GM23338 (cell line): ENCODE results near the gene CCDC30. TPM values are rescaled to one million over a fixed set of nuclear protein-coding genes. Genes with fewer than 3 reads are reported as not detected.

Experiments
- ATAC-seq: fragments of 200-7000 bp; cut with Tn5 transposase; 3 replicates; pipeline ENCODE4 v1.9.1; 2020
- DNase-seq: peaks from one replicate; pipeline ENCODE4 v3.0.0-alpha.2; 2015; ENCODE audit warnings: low spot score
- H2AFZ ChIP-seq: fragments of 200-600 bp; sonication (generic); 2 replicates; pipeline ENCODE4 v1.8.0; 2016; ENCODE audit warnings: antibody characterized with exemption, mild to moderate bottlenecking, moderate library complexity
- H3F3A ChIP-seq: fragments of 200-600 bp; sonication (generic); replicated peaks from 2 replicates; pipeline ENCODE4 v1.8.0; 2017; ENCODE audit warnings: antibody characterized with exemption, mixed run types, low read depth
- H3K27ac ChIP-seq: fragments of 200-600 bp; sonication (generic); 2 replicates; pipeline ENCODE4 v1.6.1; 2016; ENCODE audit warnings: low read depth
- H3K27me3 ChIP-seq: fragments of 200-600 bp; sonication (generic); 2 replicates; pipeline ENCODE4 v1.8.0; 2016; ENCODE audit warnings: mild to moderate bottlenecking, mixed run types, moderate library complexity; ENCODE audit not compliant: insufficient read depth
- H3K36me3 ChIP-seq: fragments of 200-600 bp; sonication (generic); 2 replicates; pipeline ENCODE4 v1.8.0; 2016; ENCODE audit warnings: mild to moderate bottlenecking; ENCODE audit not compliant: insufficient read depth
- H3K4me1 ChIP-seq: fragments of 200-600 bp; sonication (generic); 2 replicates; pipeline ENCODE4 v1.8.0; 2016; ENCODE audit warnings: mild to moderate bottlenecking, moderate library complexity; ENCODE audit not compliant: insufficient read depth
- H3K4me2 ChIP-seq: fragments of 200-600 bp; sonication (generic); 2 replicates; pipeline ENCODE4 v1.7.1; 2017; ENCODE audit warnings: mixed run types
- H3K4me3 ChIP-seq: fragments of 200-600 bp; sonication (generic); 2 replicates; pipeline ENCODE4 v1.6.1; 2016; ENCODE audit warnings: mixed run types
- H3K79me2 ChIP-seq: fragments of 200-600 bp; sonication (generic); replicated peaks from 2 replicates; pipeline ENCODE4 v1.8.0; 2017; ENCODE audit warnings: mild to moderate bottlenecking; ENCODE audit not compliant: insufficient read depth
- H3K9me2 ChIP-seq: fragments of 200-600 bp; sonication (generic); 2 replicates; pipeline ENCODE4 v1.8.0; 2017; ENCODE audit not compliant: insufficient read depth
- H4K20me1 ChIP-seq: fragments of 200-600 bp; sonication (generic); replicated peaks from 2 replicates; pipeline ENCODE4 v1.8.0; 2017; ENCODE audit warnings: mild to moderate bottlenecking; ENCODE audit not compliant: insufficient read depth
- H3K27ac Mint-ChIP-seq: 2 replicates; pipeline ENCODE4 v1.8.0; 2020; ENCODE audit warnings: inconsistent platforms, mild to moderate bottlenecking, moderate library complexity, mixed read lengths
- H3K27me3 Mint-ChIP-seq: 3 replicates; pipeline ENCODE4 v1.8.0; 2022; ENCODE audit warnings: low read depth, mild to moderate bottlenecking, moderate library complexity, mixed read lengths, inconsistent platforms; ENCODE audit not compliant: insufficient read depth, poor library complexity
- H3K36me3 Mint-ChIP-seq: 3 replicates; pipeline ENCODE4 v1.8.0; 2021; ENCODE audit warnings: low read depth, mild to moderate bottlenecking, inconsistent platforms, moderate library complexity, mixed read lengths
- H3K4me1 Mint-ChIP-seq: 3 replicates; pipeline ENCODE4 v1.8.0; 2020; ENCODE audit warnings: mild to moderate bottlenecking, inconsistent platforms, mixed read lengths
- H3K4me3 Mint-ChIP-seq: 3 replicates; pipeline ENCODE4 v1.8.0; 2021; ENCODE audit warnings: moderate library complexity, mild to moderate bottlenecking, inconsistent platforms, mixed read lengths
- H3K9me3 Mint-ChIP-seq: 3 replicates; pipeline ENCODE4 v1.8.0; 2020; ENCODE audit warnings: moderate library complexity, mild to moderate bottlenecking, inconsistent platforms, mixed read lengths
- CREB1 ChIP-seq: fragments of 250-450 bp; sonication (Bioruptor Pico); IDR thresholded peaks from 2 replicates; pipeline ENCODE4 v1.5.0; 2020; ENCODE audit warnings: low read depth, mild to moderate bottlenecking, moderate library complexity
- EZH2 ChIP-seq: fragments of 200-600 bp; sonication (generic); IDR thresholded peaks from one replicate; pipeline ENCODE4 v1.8.0; 2017; ENCODE audit warnings: antibody characterized with exemption, mild to moderate bottlenecking, low read depth; ENCODE audit not compliant: unreplicated experiment
- EZH2phosphoT487 ChIP-seq: fragments of 200-600 bp; sonication (generic); IDR thresholded peaks from one replicate; pipeline ENCODE4 v1.8.1; 2018; ENCODE audit warnings: antibody characterized with exemption; ENCODE audit not compliant: unreplicated experiment
- JUNB ChIP-seq: IDR thresholded peaks from one replicate; pipeline ENCODE4 v1.6.1; 2016; ENCODE audit warnings: antibody characterized with exemption; ENCODE audit not compliant: unreplicated experiment
- NANOG ChIP-seq: IDR thresholded peaks from 2 replicates; pipeline ENCODE4 v1.6.1; 2016; ENCODE audit warnings: antibody characterized with exemption, borderline replicate concordance
- POLR2AphosphoS5 ChIP-seq: IDR thresholded peaks from 2 replicates; pipeline ENCODE4 v1.6.1; 2016; ENCODE audit warnings: antibody characterized with exemption, low read depth
- REST ChIP-seq: IDR thresholded peaks from one replicate; pipeline ENCODE4 v1.6.1; 2018; ENCODE audit warnings: antibody characterized with exemption; ENCODE audit not compliant: unreplicated experiment
- STAT1 ChIP-seq: IDR thresholded peaks from one replicate; pipeline ENCODE4 v1.6.1; 2016; ENCODE audit warnings: antibody characterized with exemption; ENCODE audit not compliant: unreplicated experiment
- ZNF114 ChIP-seq: fragments of 250-450 bp; sonication (Bioruptor Pico); IDR thresholded peaks from 2 replicates; pipeline ENCODE4 v1.5.0; 2020; ENCODE audit warnings: mild to moderate bottlenecking, moderate library complexity
- ZNF331 ChIP-seq: fragments of 250-450 bp; sonication (Bioruptor Pico); IDR thresholded peaks from 2 replicates; pipeline ENCODE4 v1.5.0; 2020; ENCODE audit warnings: low read depth, mild to moderate bottlenecking, moderate library complexity
- ZNF462 ChIP-seq: fragments of 250-450 bp; sonication (Bioruptor Pico); IDR thresholded peaks from 2 replicates; pipeline ENCODE4 v1.5.0; 2020; ENCODE audit warnings: mild to moderate bottlenecking, moderate library complexity
- polyA plus RNA-seq: library from polyadenylated mRNA; unstranded; fragments of >200 nt; fragmentation: Nextera tagmentation; extraction: Ambion mirVana; gene quantifications from 2 replicates; pipeline ENCODE4 v1.2.1, GENCODE V29; 2016
- total RNA-seq: library from RNA; depleted of rRNA; stranded (reverse); fragments of >200 nt; shearing (Covaris generic); gene quantifications from 2 replicates; pipeline ENCODE4 v1.2.3, GENCODE V29; 2014
- TF ChIP-seq, protein P1 (sequence below): IDR thresholded peaks from 2 replicates; pipeline ENCODE4 v1.6.1; 2016; ENCODE audit warnings: antibody characterized with exemption
- TF ChIP-seq, protein P2 (sequence below), 2 experiments: fragments of 200-600 bp in 1 of 2; sonication (generic) in 1 of 2; conservative IDR thresholded peaks; 2 replicates each; pipeline versions ENCODE4 v1.5.1 to v1.6.1; 2016 to 2017; ENCODE audit warnings: antibody characterized with exemption in 2 of 2, low read depth in 2 of 2, mild to moderate bottlenecking in 2 of 2, moderate library complexity in 1 of 2

CCDC30 gene
- total and polyA plus RNA-seq, 2 experiments from 2014 or later: 0.56 to 1.8 TPM

- Mint-ChIP-seq H3K9me3 (no peaks in the 10 kb centered on the region; the same call in 2 of the 3 replicates), H3K36me3 (no peaks in the 10 kb centered on the region), H3K4me3 (no peak overlapping the region), H3K4me1 (no peaks in the 10 kb centered on the region), H3K27me3 (no peaks in the 10 kb centered on the region), H3K27ac (no peak overlapping the region)
- no peaks in the 10 kb centered on the region for H4K20me1 ChIP-seq
- no peaks in the 10 kb centered on the region for H3F3A ChIP-seq
- ATAC-seq: no peak
- no peaks in the 10 kb centered on the region for H3K79me2 ChIP-seq
- no peak overlapping the region for H2AFZ ChIP-seq
- no peaks in the 10 kb centered on the region for H3K27me3 ChIP-seq
- no peak for DNase-seq
- H3K27ac ChIP-seq: no peak overlapping the region
- no peak overlapping the region for H3K4me2 ChIP-seq
- no peaks in the 10 kb centered on the region for H3K4me1 ChIP-seq
- H3K4me3 ChIP-seq: no peak overlapping the region
- H3K36me3 ChIP-seq: no peaks in the 10 kb centered on the region
- TF ChIP-seq, protein P1, sequence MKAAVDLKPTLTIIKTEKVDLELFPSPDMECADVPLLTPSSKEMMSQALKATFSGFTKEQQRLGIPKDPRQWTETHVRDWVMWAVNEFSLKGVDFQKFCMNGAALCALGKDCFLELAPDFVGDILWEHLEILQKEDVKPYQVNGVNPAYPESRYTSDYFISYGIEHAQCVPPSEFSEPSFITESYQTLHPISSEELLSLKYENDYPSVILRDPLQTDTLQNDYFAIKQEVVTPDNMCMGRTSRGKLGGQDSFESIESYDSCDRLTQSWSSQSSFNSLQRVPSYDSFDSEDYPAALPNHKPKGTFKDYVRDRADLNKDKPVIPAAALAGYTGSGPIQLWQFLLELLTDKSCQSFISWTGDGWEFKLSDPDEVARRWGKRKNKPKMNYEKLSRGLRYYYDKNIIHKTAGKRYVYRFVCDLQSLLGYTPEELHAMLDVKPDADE: no peak
- TF ChIP-seq ZNF331 (CRISPR knock-in tag) (no peak), EZH2phosphoT487 (no peak), REST (no peak), POLR2AphosphoS5 (no peak), JUNB (no peak), ZNF462 (CRISPR knock-in tag) (no peak), CREB1 (CRISPR knock-in tag) (no peak), NANOG (no peak), EZH2 (no peak), STAT1 (no peak), ZNF114 (CRISPR knock-in tag) (no peak)
- TF ChIP-seq, protein P2, sequence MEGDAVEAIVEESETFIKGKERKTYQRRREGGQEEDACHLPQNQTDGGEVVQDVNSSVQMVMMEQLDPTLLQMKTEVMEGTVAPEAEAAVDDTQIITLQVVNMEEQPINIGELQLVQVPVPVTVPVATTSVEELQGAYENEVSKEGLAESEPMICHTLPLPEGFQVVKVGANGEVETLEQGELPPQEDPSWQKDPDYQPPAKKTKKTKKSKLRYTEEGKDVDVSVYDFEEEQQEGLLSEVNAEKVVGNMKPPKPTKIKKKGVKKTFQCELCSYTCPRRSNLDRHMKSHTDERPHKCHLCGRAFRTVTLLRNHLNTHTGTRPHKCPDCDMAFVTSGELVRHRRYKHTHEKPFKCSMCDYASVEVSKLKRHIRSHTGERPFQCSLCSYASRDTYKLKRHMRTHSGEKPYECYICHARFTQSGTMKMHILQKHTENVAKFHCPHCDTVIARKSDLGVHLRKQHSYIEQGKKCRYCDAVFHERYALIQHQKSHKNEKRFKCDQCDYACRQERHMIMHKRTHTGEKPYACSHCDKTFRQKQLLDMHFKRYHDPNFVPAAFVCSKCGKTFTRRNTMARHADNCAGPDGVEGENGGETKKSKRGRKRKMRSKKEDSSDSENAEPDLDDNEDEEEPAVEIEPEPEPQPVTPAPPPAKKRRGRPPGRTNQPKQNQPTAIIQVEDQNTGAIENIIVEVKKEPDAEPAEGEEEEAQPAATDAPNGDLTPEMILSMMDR (conservative IDR thresholded peaks at IDR 0.05; ENCODE audit: low read depth in 2 of 2): no peak
- no peaks in the 10 kb centered on the region for H3K9me2 ChIP-seq
Observed at GRCh38 chr1:42439940-42440339, 23.1 kb upstream of the CCDC30 start.
